Activated CD8-positive, alpha-beta memory T cell treated with anti-CD3 and anti-CD28 coated beads for 36 hours (primary cell): ENCODE data around the gene SPATA9. TPM values are rescaled to one million over a fixed set of nuclear protein-coding genes. Genes with fewer than 3 reads are reported as not detected.

ENCODE experiments used
- CTCF ChIA-PET: fragments of 350-600 bp; sonication (Branson Sonifier 250); formaldehyde crosslinking; loops from one replicate; lab custom pipeline; 2021; ENCODE audit warnings: antibody characterized with exemption; lab: Charles Lee
- POLR2A ChIA-PET: fragments of 350-600 bp; sonication (Branson Sonifier 250); formaldehyde crosslinking; loops from one replicate; lab custom pipeline; 2021; ENCODE audit warnings: antibody characterized with exemption; lab: Charles Lee
- total RNA-seq, 2 experiments: library from RNA; stranded (reverse); gene quantifications; one replicate each; pipeline ENCODE4 v1.2.3, GENCODE V29; 2021

The SPATA9 gene
- total RNA-seq, 2 experiments from 2014 or later, result not detected

- CTCF ChIA-PET, result interaction anchor here (0.8 to 2.0 kb wide), 3 partner anchors 9 to 191 kb away, joined by 3 to 10 read pairs (median 3); partner anchors contain the start of gene GLRX
- POLR2A ChIA-PET, result interaction anchor here (2.6 kb wide), 1 partner anchor 15 kb away, joined by 8 read pairs; the partner anchor contains the start of gene RFESD
Observed at GRCh38 chr5:95631255-95631958, 51.4 kb downstream of the SPATA9 start.

- ChIA-PET POLR2A (interaction anchor here (2.6 kb wide), 1 partner anchor 16 kb away, joined by 8 read pairs; the partner anchor contains the start of gene RFESD), CTCF (interaction anchor here (2.0 kb wide), 1 partner anchor 8 kb away, joined by 10 read pairs; no protein-coding TSS in a partner anchor)
Observed at GRCh38 chr5:95630394-95630917, 52.3 kb downstream of the SPATA9 start.

- ChIA-PET POLR2A (no interaction called here), CTCF (no interaction called here)
Observed at GRCh38 chr5:95628933-95629332, 53.9 kb downstream of the SPATA9 start.

- ChIA-PET CTCF (no interaction called here), POLR2A (no interaction called here)
Observed at GRCh38 chr5:95627971-95628810, 54.6 kb downstream of the SPATA9 start.

GRCh38 chr5:95626701-95627100 lies 56.1 kb downstream of the SPATA9 start:
- POLR2A ChIA-PET, result no interaction called here
- CTCF ChIA-PET, result no interaction called here

GRCh38 chr5:95624368-95624767 lies 58.4 kb downstream of the SPATA9 start:
- ChIA-PET CTCF (no interaction called here), POLR2A (no interaction called here)

- ChIA-PET POLR2A (no interaction called here), CTCF (interaction anchor here (2.9 kb wide), 1 partner anchor 8 kb away, joined by 10 read pairs; no protein-coding TSS in a partner anchor)
Observed at GRCh38 chr5:95623706-95624105, 59.1 kb downstream of the SPATA9 start.

GRCh38 chr5:95621839-95622629 lies 60.8 kb downstream of the SPATA9 start:
- POLR2A ChIA-PET, result no interaction called here
- CTCF ChIA-PET, result interaction anchor here (2.9 kb wide), 1 partner anchor 10 kb away, joined by 10 read pairs; no protein-coding TSS in a partner anchor

GRCh38 chr5:95620870-95621838 lies 61.6 kb downstream of the SPATA9 start:
- CTCF ChIA-PET, result interaction anchor here (2.9 kb wide), 1 partner anchor 10 kb away, joined by 10 read pairs; no protein-coding TSS in a partner anchor
- POLR2A ChIA-PET, result no interaction called here

- ChIA-PET CTCF (no interaction called here), POLR2A (interaction anchor here (0.6 kb wide), 1 partner anchor 22 kb away, joined by 4 read pairs; no protein-coding TSS in a partner anchor)
Observed at GRCh38 chr5:95620030-95620869, 62.5 kb downstream of the SPATA9 start, which contains the start of gene GPR150. Gene GPR150, plus strand, starts transcription at chr5:95620087. Its CDS starts 189 bp downstream, at chr5:95620276.

GRCh38 chr5:95619514-95620029 lies 63.2 kb downstream of the SPATA9 start:
- ChIA-PET POLR2A (no interaction called here), CTCF (no interaction called here)

GRCh38 chr5:95619096-95619495 lies 63.7 kb downstream of the SPATA9 start:
- CTCF ChIA-PET, result no interaction called here
- POLR2A ChIA-PET, result no interaction called here

GRCh38 chr5:95617057-95617456 lies 65.7 kb downstream of the SPATA9 start:
- POLR2A ChIA-PET, result no interaction called here
- CTCF ChIA-PET, result no interaction called here

GRCh38 chr5:95615164-95615467 lies 67.7 kb downstream of the SPATA9 start:
- ChIA-PET POLR2A (no interaction called here), CTCF (no interaction called here)

GRCh38 chr5:95613514-95613913 lies 69.3 kb downstream of the SPATA9 start:
- POLR2A ChIA-PET, result no interaction called here
- CTCF ChIA-PET, result no interaction called here

GRCh38 chr5:95611396-95611795 lies 71.4 kb downstream of the SPATA9 start:
- ChIA-PET POLR2A (no interaction called here), CTCF (no interaction called here)

- ChIA-PET CTCF (no interaction called here), POLR2A (no interaction called here)
Observed at GRCh38 chr5:95610546-95610945, 72.2 kb downstream of the SPATA9 start.
